ENCODE data around the gene SLTM. TPM values are rescaled to one million over a fixed set of nuclear protein-coding genes. Genes with fewer than 3 reads are reported as not detected.

The SLTM gene
- polyA plus RNA-seq, 1 of the 3 experiments (the other 2 are of a cell fraction), result 54.3 TPM

- ChIA-PET POLR2A (no interaction called here), CTCF (no interaction called here)
- no peak for DNase-seq
- Histone ChIP-seq H3K79me2 (ENCODE audit: insufficient read depth) (no peaks in the 10 kb centered on the region), H3K4me1 (ENCODE audit: control insufficient read depth in 1 of 2, insufficient read depth in 2 of 2, low read depth in 1 of 2, low read length in 1 of 2) (0 out of 4 replicates have a peak, but pooled peaks cover 0 to 11% of the 10 kb centered on the region in 2 experiments), H3K9me3 (no peaks in the 10 kb centered on the region), H3K4me3 (ENCODE audit: low read depth in 2 of 2, low read length in 1 of 2) (no peak overlapping the region), H3F3A (replicated peaks; ENCODE audit: insufficient read depth) (peaks cover 7% of the 10 kb centered on the region), H3K9me2 (no peaks in the 10 kb centered on the region), H4K20me1 (ENCODE audit: insufficient read depth) (no peaks in the 10 kb centered on the region), H2AFZ (ENCODE audit: low read depth) (no peak overlapping the region), H3K4me2 (no peak overlapping the region), H3K36me3 (replicated peaks in 1 of 2; ENCODE audit: control insufficient read depth in 1 of 2, insufficient read depth in 2 of 2, low read length in 1 of 2) (peaks cover 0 to 3% of the 10 kb centered on the region in 2 experiments), H3K27me3 (ENCODE audit: insufficient read depth) (no peaks in the 10 kb centered on the region), H3K9ac (no peak overlapping the region), H3K27ac (ENCODE audit: low read depth in 2 of 2, low read length in 1 of 2) (no peak overlapping the region)
- WGBS (ENCODE audit: low lambda C conversion rate), result 92% methylated on average over 4 of the region's 4 CpGs
- TF ChIP-seq RXRA (IDR thresholded peaks at IDR 0.05; ENCODE audit: borderline replicate concordance, low read depth), result no peak
- no peak for TF ChIP-seq TCF12 (IDR thresholded peaks at IDR 0.05)
- TF ChIP-seq IRF3 (IDR thresholded peaks at IDR 0.05; ENCODE audit: low read depth, low read length), result no peak
- no peak for TF ChIP-seq FOXM1 (IDR thresholded peaks at IDR 0.05; ENCODE audit: low read depth)
- TF ChIP-seq USF1 (IDR thresholded peaks at IDR 0.05; ENCODE audit: borderline replicate concordance, low read depth), result no peak
- TF ChIP-seq GABPA (IDR thresholded peaks at IDR 0.05; ENCODE audit: low read depth), result no peak
- no peak for TF ChIP-seq NFIC (IDR thresholded peaks at IDR 0.05; ENCODE audit: borderline replicate concordance)
- no peak for TF ChIP-seq FOXJ3 (CRISPR knock-in tag; IDR thresholded peaks at IDR 0.05)
- TF ChIP-seq RCOR1 (IDR thresholded peaks at IDR 0.05; ENCODE audit: low read length), result no peak
- TF ChIP-seq PBX3 (IDR thresholded peaks at IDR 0.05), result no peak
- no peak for TF ChIP-seq CHD2 (IDR thresholded peaks at IDR 0.05; ENCODE audit: low read length, partially characterized antibody)
- TF ChIP-seq FOSL2 (IDR thresholded peaks at IDR 0.05; ENCODE audit: borderline replicate concordance, low read depth), result no peak
- TF ChIP-seq GATA2 (CRISPR knock-in tag; IDR thresholded peaks at IDR 0.05), result no peak
- no peak for TF ChIP-seq TAF1 (IDR thresholded peaks at IDR 0.05; ENCODE audit: borderline replicate concordance, low read depth, low read length)
- TF ChIP-seq NRF1 (IDR thresholded peaks at IDR 0.05; ENCODE audit: low read depth, low read length), result no peak
- no peak for TF ChIP-seq EP300 (IDR thresholded peaks at IDR 0.05; ENCODE audit: borderline replicate concordance in 1 of 2, low read depth in 1 of 2, low read length in 1 of 2)
- no peak for TF ChIP-seq RAD21 (IDR thresholded peaks at IDR 0.05; ENCODE audit: low read length)
- no peak for TF ChIP-seq MXI1 (IDR thresholded peaks at IDR 0.05; ENCODE audit: low read depth, low read length)
Observed at GRCh38 chr15:58854593-58854992, 78.9 kb downstream of the SLTM start.
